ENCODE data around the gene TMEM52B. TPM values are rescaled to one million over a fixed set of nuclear protein-coding genes. Genes with fewer than 3 reads are reported as not detected.

Gene TMEM52B
- total RNA-seq, 1 experiment from 2014 or later = 46.0 TPM

- Mint-ChIP-seq H3K27ac (ENCODE audit: unreplicated experiment) (peak overlapping the region; percentile 3), H3K4me1 (ENCODE audit: low read depth, unreplicated experiment) (peaks cover 10% of the 10 kb centered on the region), H3K4me3 (ENCODE audit: unreplicated experiment) (no peak overlapping the region), H3K36me3 (ENCODE audit: insufficient read depth, unreplicated experiment) (no peaks in the 10 kb centered on the region), H3K9me3 (ENCODE audit: unreplicated experiment) (no peaks in the 10 kb centered on the region), H3K27me3 (ENCODE audit: insufficient read depth, unreplicated experiment) (no peaks in the 10 kb centered on the region)
- peak in 1 of 2 experiments; percentile 12 for DNase-seq
- Histone ChIP-seq H3K36me3 (ENCODE audit: control insufficient read depth, insufficient read depth, low read length) (no peaks in the 10 kb centered on the region), H3K9me3 (no peaks in the 10 kb centered on the region), H3K27me3 (replicated peaks; ENCODE audit: control insufficient read depth, insufficient read depth, low read length) (no peaks in the 10 kb centered on the region), H3K4me1 (no peaks in the 10 kb centered on the region), H3K4me3 (ENCODE audit: low read depth, low read length) (no peak overlapping the region)
- POLR2A ChIA-PET = no interaction called here
- CTCF ChIA-PET = no interaction called here
- no TSS peak for BruUV-seq (replicated peaks)
- no peak for TF ChIP-seq CTCF (IDR thresholded peaks at IDR 0.05; ENCODE audit: insufficient read depth in 1 of 2, low read depth in 1 of 2, low read length in 1 of 2, severe bottlenecking in 1 of 2, unreplicated experiment in 1 of 2)
- intact Hi-C loops (cut with micrococcal nuclease; ENCODE audit: unreplicated experiment) = no loop called here
These were observed 26.5 kb downstream of the TMEM52B start for GRCh38 chr12:10205220-10205807.

GRCh38 chr12:10207136-10207535 is 28.3 kb downstream of the TMEM52B start:
- no peak for TF ChIP-seq CTCF (IDR thresholded peaks at IDR 0.05; ENCODE audit: insufficient read depth in 1 of 2, low read depth in 1 of 2, low read length in 1 of 2, severe bottlenecking in 1 of 2, unreplicated experiment in 1 of 2)
- H3K9me3 ChIP-seq = no peaks in the 10 kb centered on the region
- H3K27me3 Mint-ChIP-seq (ENCODE audit: insufficient read depth, unreplicated experiment) = no peaks in the 10 kb centered on the region
- peaks cover 14% of the 10 kb centered on the region for H3K4me1 Mint-ChIP-seq (ENCODE audit: low read depth, unreplicated experiment)
- ChIA-PET POLR2A (no interaction called here), CTCF (no interaction called here)
- no peaks in the 10 kb centered on the region for H3K9me3 Mint-ChIP-seq (ENCODE audit: unreplicated experiment)
- no peak overlapping the region for H3K4me3 Mint-ChIP-seq (ENCODE audit: unreplicated experiment)
- no peaks in the 10 kb centered on the region for H3K27me3 ChIP-seq (replicated peaks; ENCODE audit: control insufficient read depth, insufficient read depth, low read length)
- peaks cover 4% of the 10 kb centered on the region for H3K36me3 Mint-ChIP-seq (ENCODE audit: insufficient read depth, unreplicated experiment)
- H3K27ac Mint-ChIP-seq (ENCODE audit: unreplicated experiment) = no peak overlapping the region
- H3K4me3 ChIP-seq (ENCODE audit: low read depth, low read length) = no peak overlapping the region
- DNase-seq = no peak
- no TSS peak for BruUV-seq (replicated peaks)
- peaks cover 6% of the 10 kb centered on the region for H3K4me1 ChIP-seq
- intact Hi-C loops (cut with micrococcal nuclease; ENCODE audit: unreplicated experiment) = no loop called here
- H3K36me3 ChIP-seq (ENCODE audit: control insufficient read depth, insufficient read depth, low read length) = no peaks in the 10 kb centered on the region

- peaks cover 20% of the 10 kb centered on the region for H3K4me1 ChIP-seq
- intact Hi-C loops (cut with micrococcal nuclease; ENCODE audit: unreplicated experiment) = no loop called here
- TF ChIP-seq CTCF (IDR thresholded peaks at IDR 0.05; ENCODE audit: insufficient read depth in 1 of 2, low read depth in 1 of 2, low read length in 1 of 2, severe bottlenecking in 1 of 2, unreplicated experiment in 1 of 2) = no peak
- DNase-seq = peak in 1 of 2 experiments; percentile 12
- H3K27me3 ChIP-seq (replicated peaks; ENCODE audit: control insufficient read depth, insufficient read depth, low read length) = no peaks in the 10 kb centered on the region
- peaks cover 24% of the 10 kb centered on the region for H3K4me1 Mint-ChIP-seq (ENCODE audit: low read depth, unreplicated experiment)
- CTCF ChIA-PET = interaction anchor here (0.7 kb wide), 1 partner anchor 460 kb away, joined by 4 read pairs; no protein-coding TSS in a partner anchor
- H3K36me3 Mint-ChIP-seq (ENCODE audit: insufficient read depth, unreplicated experiment) = peaks cover 31% of the 10 kb centered on the region
- H3K9me3 ChIP-seq = no peaks in the 10 kb centered on the region
- H3K9me3 Mint-ChIP-seq (ENCODE audit: unreplicated experiment) = no peaks in the 10 kb centered on the region
- H3K4me3 Mint-ChIP-seq (ENCODE audit: unreplicated experiment) = no peak overlapping the region
- POLR2A ChIA-PET = interaction anchor here (0.6 kb wide), 1 partner anchor 9 kb away, joined by 3 read pairs; no protein-coding TSS in a partner anchor
- no peak overlapping the region for H3K4me3 ChIP-seq (ENCODE audit: low read depth, low read length)
- H3K36me3 ChIP-seq (ENCODE audit: control insufficient read depth, insufficient read depth, low read length) = no peaks in the 10 kb centered on the region
- no peaks in the 10 kb centered on the region for H3K27me3 Mint-ChIP-seq (ENCODE audit: insufficient read depth, unreplicated experiment)
- no TSS peak for BruUV-seq (replicated peaks)
- no peak overlapping the region for H3K27ac Mint-ChIP-seq (ENCODE audit: unreplicated experiment)
These were observed 31.4 kb downstream of the TMEM52B start for GRCh38 chr12:10210225-10210624.

All from Caco-2 (cell line).